Mucosa of rectum (tissue), 2 donors: ENCODE results near the gene ACE2.
A peak's percentile ranks its signal among the peaks of the same experiment; 100 is the strongest.

Source experiments
- H3K27ac ChIP-seq, 2 donors: one replicate each; pipeline ENCODE4 v1.7.0; 2013; ENCODE audit warnings: inconsistent platforms in 2 of 2, low read depth in 2 of 2, low read length in 2 of 2
- H3K27me3 ChIP-seq, 2 donors: one replicate each; pipeline ENCODE4 v1.7.0; 2013; ENCODE audit warnings: low read length in 2 of 2; ENCODE audit not compliant: control insufficient read depth in 2 of 2, insufficient read depth in 2 of 2
- H3K36me3 ChIP-seq, 2 donors: one replicate each; pipeline ENCODE4 v1.7.0; 2013; ENCODE audit warnings: low read length in 2 of 2; ENCODE audit not compliant: control insufficient read depth in 2 of 2, insufficient read depth in 2 of 2
- H3K4me1 ChIP-seq, 2 donors: one replicate each; pipeline ENCODE4 v1.7.0; 2013; ENCODE audit warnings: low read length in 2 of 2, mild to moderate bottlenecking in 1 of 2; ENCODE audit not compliant: control insufficient read depth in 2 of 2, insufficient read depth in 2 of 2
- H3K4me3 ChIP-seq, 2 donors: one replicate each; pipeline ENCODE4 v1.7.0; 2013; ENCODE audit warnings: low read length in 2 of 2
- H3K9ac ChIP-seq, 2 donors: one replicate each; pipeline ENCODE4 v1.7.0; 2013; ENCODE audit warnings: low read length in 2 of 2, low read depth in 1 of 2, mild to moderate bottlenecking in 1 of 2
- H3K9me3 ChIP-seq, 2 donors: one replicate each; pipeline ENCODE4 v1.7.0; 2013; ENCODE audit warnings: low read length in 2 of 2; ENCODE audit not compliant: control insufficient read depth in 2 of 2
- donor health status: healthy.
- donor health status: Normal muscosa, but diverticular disease.

ACE2 gene

DNA sequence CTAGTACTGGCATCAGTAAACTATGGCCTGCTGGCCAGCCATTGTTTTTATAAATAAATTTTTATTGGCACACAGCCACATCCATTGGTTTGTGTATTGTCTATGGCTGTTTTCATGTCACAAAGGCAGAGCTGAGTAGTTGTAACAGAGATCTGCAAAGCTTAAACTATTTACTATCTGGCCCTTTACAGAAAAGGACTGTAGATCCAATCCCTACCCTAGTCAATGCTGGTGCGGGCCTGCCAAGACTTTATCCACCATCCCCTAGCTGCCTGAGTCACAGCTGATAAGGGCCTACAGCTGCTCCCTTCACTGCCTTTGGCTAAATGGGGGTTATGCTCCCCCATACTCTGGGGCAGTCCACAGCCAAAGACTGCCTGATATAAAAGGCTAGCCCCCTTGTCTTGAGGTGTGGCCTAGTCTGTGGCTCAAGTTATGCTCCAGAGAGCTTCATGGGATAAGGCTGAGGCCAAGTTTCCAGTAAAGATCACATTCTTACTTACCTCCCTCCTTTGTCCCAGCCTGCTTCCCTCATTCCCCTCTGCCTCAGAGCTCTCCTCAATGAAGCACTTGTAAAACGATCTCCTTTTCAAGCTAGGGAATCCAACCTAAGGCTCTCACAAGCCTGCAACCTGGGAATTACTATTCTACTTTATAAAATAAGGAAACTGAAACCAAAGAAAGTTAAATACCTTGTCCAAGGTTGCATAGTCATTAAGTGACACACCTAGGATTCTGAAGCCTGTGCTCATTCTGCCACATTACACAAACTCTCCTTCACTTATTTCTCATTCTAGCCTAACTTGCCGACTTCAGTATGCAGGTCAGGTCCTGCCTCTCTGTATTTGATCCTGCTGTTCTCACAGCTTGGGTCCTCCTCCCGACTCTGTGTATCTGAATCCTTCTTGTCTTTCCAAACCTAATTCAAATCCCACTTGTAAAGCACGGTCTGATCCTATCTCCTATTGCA, 20.7 kb downstream of the ACE2 start:
- no peak overlapping the region for H3K4me3 ChIP-seq
- no peak overlapping the region for H3K9ac ChIP-seq
- no peaks in the 10 kb centered on the region for H3K36me3 ChIP-seq
- peaks cover 0 to 17% of the 10 kb centered on the region in 2 donors for H3K27me3 ChIP-seq
- H3K4me1 ChIP-seq, result peaks cover 0 to 3% of the 10 kb centered on the region in 2 donors
- no peaks in the 10 kb centered on the region for H3K9me3 ChIP-seq
- peak overlapping the region; percentile 35 to 52 for H3K27ac ChIP-seq

DNA sequence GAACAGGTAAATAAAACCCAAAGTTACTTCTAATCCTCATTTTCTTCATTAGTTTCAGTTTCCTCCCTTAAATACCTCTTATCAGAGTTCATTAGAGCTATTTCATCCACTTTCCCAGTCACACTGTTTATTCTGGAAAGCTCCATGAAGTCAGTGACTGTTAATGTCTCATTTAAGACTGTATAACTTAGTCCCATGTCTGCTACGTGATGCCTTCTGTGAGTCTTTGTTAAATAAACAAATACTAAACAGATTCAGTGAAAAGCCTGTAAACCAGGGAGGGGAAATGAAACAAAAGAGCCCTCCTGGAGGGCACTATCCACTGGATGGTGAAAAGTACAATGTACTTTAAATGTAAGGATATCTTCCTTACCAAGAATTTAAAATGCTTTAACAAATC, 24.7 kb downstream of the ACE2 start:
- Histone ChIP-seq H3K9me3 (no peaks in the 10 kb centered on the region), H3K36me3 (no peaks in the 10 kb centered on the region), H3K27ac (no peak overlapping the region), H3K27me3 (peaks cover 3 to 8% of the 10 kb centered on the region in 2 donors), H3K4me3 (no peak overlapping the region), H3K4me1 (peaks cover 0 to 3% of the 10 kb centered on the region in 2 donors), H3K9ac (no peak overlapping the region)

- Histone ChIP-seq H3K27me3 (peaks cover 3 to 8% of the 10 kb centered on the region in 2 donors), H3K9me3 (no peaks in the 10 kb centered on the region), H3K36me3 (no peaks in the 10 kb centered on the region), H3K4me3 (no peak overlapping the region), H3K4me1 (no peaks in the 10 kb centered on the region), H3K9ac (no peak overlapping the region), H3K27ac (no peak overlapping the region)
These were observed 26.7 kb downstream of the ACE2 start for GRCh38 chrX:15574017-15574416.

- Histone ChIP-seq H3K36me3 (no peaks in the 10 kb centered on the region), H3K4me3 (no peak overlapping the region), H3K27me3 (peaks cover 3 to 11% of the 10 kb centered on the region in 2 donors), H3K27ac (no peak overlapping the region), H3K9ac (no peak overlapping the region), H3K4me1 (no peaks in the 10 kb centered on the region), H3K9me3 (no peaks in the 10 kb centered on the region)
These were observed 30.6 kb downstream of the ACE2 start for GRCh38 chrX:15570145-15570544.

- Histone ChIP-seq H3K4me1 (no peaks in the 10 kb centered on the region), H3K36me3 (no peaks in the 10 kb centered on the region), H3K27ac (no peak overlapping the region), H3K9me3 (no peaks in the 10 kb centered on the region), H3K4me3 (no peak overlapping the region), H3K27me3 (peaks cover 0 to 11% of the 10 kb centered on the region in 2 donors), H3K9ac (no peak overlapping the region)
These were observed 32.7 kb downstream of the ACE2 start for GRCh38 chrX:15567886-15568616.

DNA sequence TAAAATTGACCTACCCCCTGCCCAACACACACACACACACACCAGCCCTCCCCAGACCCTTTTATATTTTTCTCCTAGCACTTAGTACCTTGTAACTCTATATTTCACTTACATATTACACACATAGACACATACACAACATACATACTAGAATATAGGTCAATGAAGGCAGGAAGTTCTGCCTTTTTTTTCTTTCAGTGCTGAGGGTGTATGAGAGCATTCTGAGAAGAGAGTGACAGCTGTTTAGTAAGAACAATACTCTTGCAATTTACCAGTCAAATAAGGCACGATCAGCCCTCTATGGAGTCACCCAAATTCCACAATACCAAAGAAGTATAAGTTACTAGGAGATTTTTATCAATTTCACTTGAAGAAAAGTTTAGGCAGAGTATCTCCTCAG, 33.5 kb downstream of the ACE2 start:
- no peaks in the 10 kb centered on the region for H3K36me3 ChIP-seq
- no peaks in the 10 kb centered on the region for H3K9me3 ChIP-seq
- peaks cover 0 to 11% of the 10 kb centered on the region in 2 donors for H3K27me3 ChIP-seq
- no peak overlapping the region for H3K4me3 ChIP-seq
- no peak overlapping the region for H3K9ac ChIP-seq
- no peaks in the 10 kb centered on the region for H3K4me1 ChIP-seq
- H3K27ac ChIP-seq, result no peak overlapping the region

GRCh38 chrX:15566244-15566643, 34.5 kb downstream of the ACE2 start:
- H3K27me3 ChIP-seq, result peaks cover 0 to 11% of the 10 kb centered on the region in 2 donors
- H3K4me1 ChIP-seq, result no peaks in the 10 kb centered on the region

GRCh38 chrX:15564981-15565579, 35.7 kb downstream of the ACE2 start:
- Histone ChIP-seq H3K36me3 (no peaks in the 10 kb centered on the region), H3K4me1 (no peaks in the 10 kb centered on the region), H3K9me3 (no peaks in the 10 kb centered on the region), H3K27ac (no peak overlapping the region), H3K4me3 (no peak overlapping the region), H3K27me3 (peaks cover 5 to 11% of the 10 kb centered on the region in 2 donors), H3K9ac (no peak overlapping the region)

More at GRCh38 chrX:15566244-15566643, 34.5 kb downstream of the ACE2 start:
- Histone ChIP-seq H3K9me3 (no peaks in the 10 kb centered on the region), H3K36me3 (no peaks in the 10 kb centered on the region), H3K9ac (no peak overlapping the region), H3K4me3 (no peak overlapping the region), H3K27ac (no peak overlapping the region)

GRCh38 chrX:15563056-15563455, 37.7 kb downstream of the ACE2 start:
- H3K27ac ChIP-seq, result peak overlapping the region; percentile 11 to 17
- H3K4me3 ChIP-seq, result no peak overlapping the region
- no peaks in the 10 kb centered on the region for H3K36me3 ChIP-seq
- no peak overlapping the region for H3K9ac ChIP-seq
- H3K4me1 ChIP-seq, result no peaks in the 10 kb centered on the region
- peaks cover 13 to 14% of the 10 kb centered on the region in 2 donors for H3K27me3 ChIP-seq
- no peaks in the 10 kb centered on the region for H3K9me3 ChIP-seq

DNA sequence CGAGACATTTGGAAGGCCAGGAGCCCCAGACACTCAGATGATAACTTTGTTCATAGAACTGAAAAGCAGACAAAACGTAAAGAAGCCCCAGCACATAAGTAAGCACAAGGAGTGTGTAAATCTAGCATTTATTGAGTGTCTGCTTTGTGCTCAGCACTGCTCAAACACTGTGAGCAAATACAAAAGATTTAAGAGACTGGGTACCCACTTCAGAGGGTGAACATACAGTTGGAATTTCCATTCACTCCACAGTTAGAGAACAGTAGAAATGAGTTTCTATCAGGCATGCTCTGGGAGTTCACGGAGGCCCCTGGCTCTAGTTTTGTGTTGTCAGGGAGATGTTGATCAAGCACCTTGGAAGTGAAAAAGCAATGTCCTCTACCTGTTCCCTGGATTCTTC, 39.8 kb downstream of the ACE2 start:
- no peak overlapping the region for H3K9ac ChIP-seq
- H3K27ac ChIP-seq, result no peak overlapping the region
- peaks cover 5 to 16% of the 10 kb centered on the region in 2 donors for H3K27me3 ChIP-seq
- H3K9me3 ChIP-seq, result no peaks in the 10 kb centered on the region
- no peak overlapping the region for H3K4me3 ChIP-seq
- no peaks in the 10 kb centered on the region for H3K4me1 ChIP-seq
- H3K36me3 ChIP-seq, result no peaks in the 10 kb centered on the region
